HepG2 (cell line): ENCODE results near the gene ADAMTS13. TPM values are rescaled to one million over a fixed set of nuclear protein-coding genes. Genes with fewer than 3 reads are reported as not detected.

ENCODE experiments used
- ARID4A ChIP-seq: sonication (generic); formaldehyde crosslinking; IDR thresholded peaks from 2 replicates; pipeline ENCODE4 v1.5.0; 2020; ENCODE audit warnings: mild to moderate bottlenecking, missing genetic modification reagents, borderline replicate concordance
- ASH2L ChIP-seq: fragments of 300-600, 200-600 bp; sonication (generic); IDR thresholded peaks from 2 replicates; pipeline ENCODE4 v1.7.0; 2017; ENCODE audit warnings: low read depth, mild to moderate bottlenecking, moderate library complexity, mixed read lengths, low read length; ENCODE audit not compliant: insufficient read length
- ELF1 ChIP-seq: sonication (generic); formaldehyde crosslinking; IDR thresholded peaks from 2 replicates; pipeline ENCODE4 v1.4.0; 2020; ENCODE audit warnings: missing genetic modification reagents
- GABPA ChIP-seq, 2 experiments: IDR thresholded peaks; 2 replicates each; pipeline ENCODE4 v1.6.1; 2011 to 2016; ENCODE audit warnings: low read depth in 2 of 2, low read length in 1 of 2, missing biosample characterization in 1 of 2, missing genetic modification characterization in 1 of 2
- KAT8 ChIP-seq: IDR thresholded peaks from 2 replicates; pipeline ENCODE4 v1.6.1; 2016; ENCODE audit warnings: missing genetic modification reagents, missing compliant biosample characterization
- MTF1 ChIP-seq: sonication (generic); formaldehyde crosslinking; IDR thresholded peaks from 2 replicates; pipeline ENCODE4 v1.5.0; 2020; ENCODE audit warnings: missing genetic modification reagents
- PATZ1 ChIP-seq: sonication (generic); formaldehyde crosslinking; IDR thresholded peaks from 2 replicates; pipeline ENCODE4 v1.4.0; 2020; ENCODE audit warnings: missing genetic modification reagents
- TEAD3 ChIP-seq: optimal IDR thresholded peaks from 2 replicates; pipeline ENCODE3; 2016; ENCODE audit warnings: borderline replicate concordance
- TFDP2 ChIP-seq: sonication (generic); formaldehyde crosslinking; IDR thresholded peaks from 2 replicates; pipeline ENCODE4 v1.4.0; 2020; ENCODE audit warnings: missing genetic modification reagents
- YY1 ChIP-seq: IDR thresholded peaks from 2 replicates; pipeline ENCODE4 v1.6.1; 2011; ENCODE audit warnings: low read length, low read depth, moderate library complexity, mild to moderate bottlenecking; ENCODE audit not compliant: insufficient read depth, insufficient replicate concordance
- ZBTB7A ChIP-seq: sonication (generic); formaldehyde crosslinking; IDR thresholded peaks from 2 replicates; pipeline ENCODE4 v1.8.0; 2022; ENCODE audit warnings: mild to moderate bottlenecking, missing genetic modification reagents
- ZBTB7B ChIP-seq: sonication (generic); formaldehyde crosslinking; IDR thresholded peaks from 2 replicates; pipeline ENCODE4 v1.4.0; 2020; ENCODE audit warnings: missing genetic modification reagents
- ZFP91 ChIP-seq: sonication (generic); formaldehyde crosslinking; IDR thresholded peaks from 2 replicates; pipeline ENCODE4 v1.9.0; 2022; ENCODE audit warnings: missing genetic modification reagents, mild to moderate bottlenecking, borderline replicate concordance
- ZNF292 ChIP-seq: sonication (generic); formaldehyde crosslinking; IDR thresholded peaks from 2 replicates; pipeline ENCODE4 v1.8.1; 2022; ENCODE audit warnings: mild to moderate bottlenecking, low read depth, missing genetic modification reagents, borderline replicate concordance
- ZNF768 ChIP-seq: sonication (generic); formaldehyde crosslinking; IDR thresholded peaks from 2 replicates; pipeline ENCODE4 v1.4.0; 2020; ENCODE audit warnings: missing genetic modification reagents
- polyA plus RNA-seq, 8 experiments: library from polyadenylated mRNA; depleted of rRNA in 3 of 8; stranded (reverse) in 7 of 8; unstranded in 1 of 8; fragments of >200 nt; fragmentation: Illumina TruSeq in 4 of 8; extraction: Trizol in 4 of 8; gene quantifications; 2 replicates each; pipeline versions ENCODE4 v1.2.1 to v1.2.3, GENCODE V29; 2011 to 2016; ENCODE audit warnings: low read depth in 4 of 8, missing spikeins in 1 of 8, mixed read lengths in 1 of 8; ENCODE audit not compliant: insufficient read depth in 1 of 8
- total RNA-seq, 5 experiments: library from RNA; depleted of rRNA; stranded (reverse); fragments of >200 nt; fragmentation: Illumina TruSeq; extraction: Trizol; gene quantifications; 2 replicates each; pipeline ENCODE4 v1.2.3, GENCODE V29; 2016; ENCODE audit warnings: low read depth in 1 of 5

ADAMTS13 gene
- total and polyA plus RNA-seq, 2 of the 13 experiments (the other 11 are each of a cell fraction or from before 2014, with no cell fraction given), result 0.91 to 4.5 TPM

- TF ChIP-seq ASH2L, result no peak
- TF ChIP-seq MTF1 (CRISPR knock-in tag), result no peak
- 0 out of 2 replicates have a peak, but pooled peaks have one; percentile 43 for TF ChIP-seq ZBTB7B (CRISPR knock-in tag)
- peak; percentile 35 for TF ChIP-seq YY1
- TF ChIP-seq GABPA (IDR thresholded peaks at IDR 0.05; ENCODE audit: low read depth, low read length), result no peak
- peak; percentile 13; the same call in 1 of the 2 replicates for TF ChIP-seq GABPA (CRISPR knock-in tag; IDR thresholded peaks at IDR 0.05; ENCODE audit: low read depth)
- peak; percentile 32; the same call in 1 of the 2 replicates for TF ChIP-seq ZNF768 (CRISPR knock-in tag)
- peak; percentile 54; the same call in 1 of the 2 replicates for TF ChIP-seq ARID4A (CRISPR knock-in tag)
- TF ChIP-seq TFDP2, result no peak
- peak; percentile 29; the same call in 1 of the 2 replicates for TF ChIP-seq PATZ1 (CRISPR knock-in tag)
- peak; percentile 76 for TF ChIP-seq ZBTB7A
- TF ChIP-seq ZNF292 (CRISPR knock-in tag), result peak; percentile 81
- TF ChIP-seq TEAD3 (CRISPR knock-in tag), result peak; percentile 23
- peak; percentile 45; the same call in 1 of the 2 replicates for TF ChIP-seq ZFP91
- TF ChIP-seq KAT8 (CRISPR knock-in tag), result peak; percentile 37; the same call in 1 of the 2 replicates
- TF ChIP-seq ELF1 (CRISPR knock-in tag), result peak; percentile 58
- TF ChIP-seq, all 625 proteins: peak for 63
These were observed 26.4 kb downstream of the ADAMTS13 start (continued) for GRCh38 chr9:133448487-133448972.
